Hepatocyte (in vitro differentiated cells): ENCODE data around the gene ABCC3. TPM values are rescaled to one million over a fixed set of nuclear protein-coding genes. Genes with fewer than 3 reads are reported as not detected.

ENCODE experiments used
- DNase-seq: peaks from one replicate; pipeline ENCODE4 v3.0.0-alpha.2; 2016; ENCODE audit warnings: low spot score
- H2AFZ ChIP-seq: fragments of 200-600 bp; sonication (generic); 2 replicates; pipeline ENCODE4 v1.6.0; 2016; ENCODE audit warnings: antibody characterized with exemption, mild to moderate bottlenecking
- H3K27ac ChIP-seq: fragments of 200-600 bp; sonication (generic); 2 replicates; pipeline ENCODE4 v1.5.1; 2016; ENCODE audit warnings: mild to moderate bottlenecking
- H3K27me3 ChIP-seq: fragments of 200-600 bp; sonication (generic); 2 replicates; pipeline ENCODE4 v1.6.1; 2016
- H3K36me3 ChIP-seq: fragments of 200-600 bp; sonication (generic); replicated peaks from 2 replicates; pipeline ENCODE4 v1.5.1; 2016; ENCODE audit warnings: low read depth; ENCODE audit not compliant: insufficient read depth
- H3K4me1 ChIP-seq: fragments of 200-600 bp; sonication (generic); 2 replicates; pipeline ENCODE4 v1.5.1; 2016; ENCODE audit warnings: mild to moderate bottlenecking, moderate library complexity; ENCODE audit not compliant: insufficient read depth
- H3K4me2 ChIP-seq: fragments of 200-600 bp; sonication (generic); 2 replicates; pipeline ENCODE4 v1.6.0; 2016
- H3K4me3 ChIP-seq: fragments of 200-600 bp; sonication (generic); 2 replicates; pipeline ENCODE4 v1.5.1; 2016; ENCODE audit warnings: mild to moderate bottlenecking
- H3K79me2 ChIP-seq: fragments of 200-600 bp; sonication (generic); 2 replicates; pipeline ENCODE4 v1.6.0; 2017; ENCODE audit warnings: mild to moderate bottlenecking
- H3K9me2 ChIP-seq: fragments of 200-600 bp; sonication (generic); replicated peaks from 2 replicates; pipeline ENCODE4 v1.6.0; 2017; ENCODE audit warnings: mild to moderate bottlenecking; ENCODE audit not compliant: insufficient read depth
- H3K9me3 ChIP-seq: fragments of 200-600 bp; sonication (generic); 2 replicates; pipeline ENCODE4 v1.5.1; 2016; ENCODE audit warnings: low read depth, mild to moderate bottlenecking
- H4K20me1 ChIP-seq: fragments of 200-600 bp; sonication (generic); 2 replicates; pipeline ENCODE4 v1.6.0; 2016; ENCODE audit warnings: mild to moderate bottlenecking; ENCODE audit not compliant: insufficient read depth, poor library complexity, severe bottlenecking
- EZH2 ChIP-seq: fragments of 200-600 bp; sonication (generic); IDR thresholded peaks from 2 replicates; pipeline ENCODE4 v1.6.1; 2016; ENCODE audit warnings: antibody characterized with exemption, mild to moderate bottlenecking, borderline replicate concordance
- EZH2phosphoT487 ChIP-seq: fragments of 200-600 bp; sonication (generic); IDR thresholded peaks from one replicate; pipeline ENCODE4 v1.6.1; 2018; ENCODE audit warnings: antibody characterized with exemption, mild to moderate bottlenecking, low read depth, moderate library complexity; ENCODE audit not compliant: unreplicated experiment, severe bottlenecking
- WGBS: methylation state at CpG from one replicate; pipeline ENCODE4 v1.1.6; 2016; ENCODE audit warnings: low lambda C conversion rate; ENCODE audit errors: missing lambda C conversion rate; 5-methylcytosine and 5-hydroxymethylcytosine counted together
- polyA plus RNA-seq: library from polyadenylated mRNA; unstranded; fragments of >200 nt; fragmentation: Nextera tagmentation; extraction: Ambion mirVana; gene quantifications from 2 replicates; pipeline ENCODE4 v1.2.1, GENCODE V29; 2016
- total RNA-seq: library from RNA; depleted of rRNA; stranded (reverse); fragments of >200 nt; gene quantifications from 2 replicates; pipeline ENCODE4 v1.2.3, GENCODE V29; 2014
- TF ChIP-seq, protein P1 (sequence below): fragments of 200-600 bp; sonication (generic); IDR thresholded peaks from 2 replicates; pipeline ENCODE4 v1.5.1; 2016; ENCODE audit warnings: antibody characterized with exemption, mild to moderate bottlenecking; ENCODE audit not compliant: poor library complexity

Gene ABCC3
- total and polyA plus RNA-seq, 2 experiments from 2014 or later, result 16.9 to 18.1 TPM

GRCh38 chr17:50641357-50641756, 6.7 kb downstream of the ABCC3 start:
- Histone ChIP-seq H3K4me1 (peaks cover 50% of the 10 kb centered on the region), H4K20me1 (no peaks in the 10 kb centered on the region), H3K9me2 (no peaks in the 10 kb centered on the region), H3K79me2 (no peaks in the 10 kb centered on the region), H2AFZ (no peak overlapping the region), H3K4me2 (peak overlapping the region; percentile 22), H3K4me3 (no peak overlapping the region), H3K36me3 (no peaks in the 10 kb centered on the region), H3K27me3 (peaks cover 3% of the 10 kb centered on the region), H3K9me3 (no peaks in the 10 kb centered on the region), H3K27ac (peak overlapping the region; percentile 38)
- no peak for DNase-seq
- TF ChIP-seq EZH2 (no peak), EZH2phosphoT487 (no peak)
- TF ChIP-seq, protein P1, sequence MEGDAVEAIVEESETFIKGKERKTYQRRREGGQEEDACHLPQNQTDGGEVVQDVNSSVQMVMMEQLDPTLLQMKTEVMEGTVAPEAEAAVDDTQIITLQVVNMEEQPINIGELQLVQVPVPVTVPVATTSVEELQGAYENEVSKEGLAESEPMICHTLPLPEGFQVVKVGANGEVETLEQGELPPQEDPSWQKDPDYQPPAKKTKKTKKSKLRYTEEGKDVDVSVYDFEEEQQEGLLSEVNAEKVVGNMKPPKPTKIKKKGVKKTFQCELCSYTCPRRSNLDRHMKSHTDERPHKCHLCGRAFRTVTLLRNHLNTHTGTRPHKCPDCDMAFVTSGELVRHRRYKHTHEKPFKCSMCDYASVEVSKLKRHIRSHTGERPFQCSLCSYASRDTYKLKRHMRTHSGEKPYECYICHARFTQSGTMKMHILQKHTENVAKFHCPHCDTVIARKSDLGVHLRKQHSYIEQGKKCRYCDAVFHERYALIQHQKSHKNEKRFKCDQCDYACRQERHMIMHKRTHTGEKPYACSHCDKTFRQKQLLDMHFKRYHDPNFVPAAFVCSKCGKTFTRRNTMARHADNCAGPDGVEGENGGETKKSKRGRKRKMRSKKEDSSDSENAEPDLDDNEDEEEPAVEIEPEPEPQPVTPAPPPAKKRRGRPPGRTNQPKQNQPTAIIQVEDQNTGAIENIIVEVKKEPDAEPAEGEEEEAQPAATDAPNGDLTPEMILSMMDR, result no peak
- 70% methylated on average over 3 of the region's 3 CpGs for WGBS

DNA sequence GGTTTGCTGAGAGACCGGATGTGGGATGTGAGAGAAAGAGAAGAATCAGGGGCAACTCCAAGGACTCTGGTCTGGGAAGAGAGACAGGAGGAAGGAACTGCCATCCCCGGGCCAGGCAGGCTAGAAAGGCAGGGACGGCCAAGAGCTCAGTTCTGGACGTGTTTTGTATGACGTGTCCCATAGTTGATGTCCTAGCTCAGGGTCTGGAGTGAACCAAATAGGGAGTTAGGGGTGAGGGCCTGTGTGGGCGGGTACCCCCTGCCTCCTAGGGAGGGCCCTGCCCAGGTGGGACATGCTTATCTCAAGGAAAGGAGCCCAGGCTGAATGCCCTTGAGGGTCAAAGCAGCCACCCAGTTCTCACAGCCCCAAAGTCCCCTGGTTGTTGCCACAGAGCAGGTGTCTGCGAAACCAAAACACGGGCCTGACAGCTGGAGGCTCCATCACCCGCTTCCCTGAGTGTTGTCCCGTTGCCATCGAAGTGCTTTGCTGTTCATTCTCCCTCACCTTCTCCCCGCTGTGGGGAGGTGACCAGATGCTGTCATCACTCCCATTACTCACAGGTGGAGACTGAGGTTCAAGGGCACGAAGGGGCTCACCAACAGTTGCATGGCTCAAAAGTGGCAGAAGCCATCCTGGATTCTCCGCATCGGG, 7.5 kb downstream of the ABCC3 start:
- Histone ChIP-seq H3K79me2 (no peaks in the 10 kb centered on the region), H3K4me1 (peaks cover 50% of the 10 kb centered on the region)
- DNase-seq, result no peak

GRCh38 chr17:50642722-50643656, 8.3 kb downstream of the ABCC3 start:
- Histone ChIP-seq H3K9me2 (no peaks in the 10 kb centered on the region), H3K4me3 (no peak overlapping the region), H3K36me3 (no peaks in the 10 kb centered on the region), H2AFZ (no peak overlapping the region), H3K9me3 (no peaks in the 10 kb centered on the region), H3K27me3 (no peaks in the 10 kb centered on the region), H3K4me1 (peaks cover 49% of the 10 kb centered on the region), H3K4me2 (no peak overlapping the region), H4K20me1 (no peaks in the 10 kb centered on the region), H3K27ac (peak overlapping the region; percentile 27), H3K79me2 (no peaks in the 10 kb centered on the region)
- TF ChIP-seq EZH2phosphoT487 (no peak), EZH2 (no peak)
- TF ChIP-seq, protein P1, result no peak
- DNase-seq, result no peak
- 75% methylated on average over 10 of the region's 10 CpGs for WGBS

More for the DNA sequence above, 7.5 kb downstream of the ABCC3 start:
- TF ChIP-seq, protein P1, result no peak
- TF ChIP-seq EZH2, result no peak
- no peak for TF ChIP-seq EZH2phosphoT487
- H3K9me2 ChIP-seq, result no peaks in the 10 kb centered on the region
- H3K4me2 ChIP-seq, result no peak overlapping the region
- no peaks in the 10 kb centered on the region for H4K20me1 ChIP-seq
- H3K9me3 ChIP-seq, result no peaks in the 10 kb centered on the region
- H3K36me3 ChIP-seq, result no peaks in the 10 kb centered on the region
- H3K27me3 ChIP-seq, result no peaks in the 10 kb centered on the region
- 95% methylated on average over 15 of the region's 15 CpGs for WGBS
- H3K4me3 ChIP-seq, result no peak overlapping the region
- H3K27ac ChIP-seq, result no peak overlapping the region
- no peak overlapping the region for H2AFZ ChIP-seq
